A673 (cell line): ENCODE measurements around the gene STX1A.

Source experiments
- CTCF ChIP-seq: fragments of 300-800, 200-600 bp; sonication (generic); conservative IDR thresholded peaks from 2 replicates; pipeline ENCODE4 v1.5.1; 2017; ENCODE audit warnings: low read depth, mild to moderate bottlenecking, antibody characterized with exemption, low read length, moderate library complexity, mixed read lengths
- EZH2 ChIP-seq: fragments of 200-600 bp; sonication (generic); IDR thresholded peaks from 2 replicates; pipeline ENCODE4 v1.6.1; 2017; ENCODE audit warnings: borderline replicate concordance, low read depth, mild to moderate bottlenecking, mixed read lengths, antibody characterized with exemption, low read length; ENCODE audit not compliant: poor library complexity, severe bottlenecking

- TF ChIP-seq CTCF, result 0 out of 2 replicates have a peak, but pooled peaks have one; percentile 4
- TF ChIP-seq EZH2, result no peak
Observed at GRCh38 chr7:73726083-73726466, 6.6 kb upstream of the STX1A start.
